ENCODE measurements around the gene SLC5A12.

- TF ChIP-seq CTCF (conservative IDR thresholded peaks at IDR 0.05; ENCODE audit: low read depth, low read length) (no peak), EZH2 (IDR thresholded peaks at IDR 0.05; ENCODE audit: borderline replicate concordance, low read depth, low read length, poor library complexity, severe bottlenecking) (no peak)
Measured at GRCh38 chr11:26729284-26729683, 7.4 kb upstream of the SLC5A12 start.

Measured in A673 (cell line).